ENCODE data around the gene SGMS1. TPM values are rescaled to one million over a fixed set of nuclear protein-coding genes. Genes with fewer than 3 reads are reported as not detected.

Gene SGMS1
- total and polyA plus RNA-seq, 2 experiments from 2014 or later, result 15.0 to 34.7 TPM

DNA sequence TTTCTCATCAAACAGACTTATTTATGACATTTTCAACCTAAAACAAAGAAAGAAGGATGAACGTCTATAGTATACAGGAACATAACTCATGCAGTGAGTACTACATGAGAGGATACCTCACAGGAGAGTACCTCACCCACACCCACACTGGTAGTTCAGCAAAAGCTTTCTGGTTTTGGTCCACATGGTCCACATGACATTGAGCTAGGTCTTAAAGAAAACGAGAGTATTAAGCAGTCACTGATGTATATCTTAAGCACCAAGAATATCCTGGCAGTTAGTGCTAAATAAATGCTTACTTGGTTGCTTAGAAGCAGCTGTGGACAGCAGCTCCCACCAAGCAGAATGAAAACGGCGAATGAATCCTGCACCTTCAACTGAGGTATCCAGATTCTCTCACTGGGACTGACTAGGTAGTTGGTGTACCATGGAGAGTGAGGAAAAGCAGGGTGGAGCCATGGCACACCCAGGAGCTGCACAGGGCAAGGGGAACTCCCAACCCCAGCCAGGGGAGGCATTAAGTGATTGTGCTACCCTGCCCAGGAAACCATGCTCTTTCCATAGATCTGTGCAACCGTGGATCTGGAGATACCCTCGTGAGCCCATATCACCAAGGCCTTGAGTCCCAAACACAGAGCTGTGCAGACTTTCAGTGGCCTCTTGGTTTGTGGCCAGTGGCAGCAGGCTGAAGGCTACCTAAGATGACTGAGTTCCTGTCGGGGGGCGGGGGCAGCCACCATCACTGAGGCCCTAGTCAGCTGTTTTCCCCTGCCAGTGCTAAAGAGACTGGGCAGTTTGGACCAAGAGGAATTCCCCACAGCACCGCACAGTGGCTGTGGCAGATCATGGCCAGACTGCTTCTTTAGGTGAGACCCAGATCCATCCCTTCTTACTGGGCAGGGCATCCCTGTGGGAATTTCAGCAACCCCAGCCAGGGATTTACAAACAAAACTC, 143.4 kb downstream of the SGMS1 start:
- Histone ChIP-seq H3K9me2 (ENCODE audit: insufficient read depth) (no peaks in the 10 kb centered on the region), H3K4me1 (ENCODE audit: insufficient read depth) (no peaks in the 10 kb centered on the region; the same call in 1 of the 2 replicates), H4K20me1 (replicated peaks; ENCODE audit: insufficient read depth) (no peaks in the 10 kb centered on the region; the same call in 1 of the 2 replicates), H3K4me2 (no peak overlapping the region), H3F3A (replicated peaks; ENCODE audit: low read depth) (no peaks in the 10 kb centered on the region), H3K27me3 (ENCODE audit: insufficient read depth) (no peaks in the 10 kb centered on the region), H3K79me2 (replicated peaks; ENCODE audit: insufficient read depth) (peaks cover 44% of the 10 kb centered on the region), H3K27ac (ENCODE audit: low read depth) (no peak overlapping the region), H3K4me3 (no peak overlapping the region), H3K36me3 (ENCODE audit: insufficient read depth) (no peaks in the 10 kb centered on the region), H2AFZ (no peak overlapping the region)
- H3K9me3 Mint-ChIP-seq, result peaks cover 36% of the 10 kb centered on the region
- no peak overlapping the region for H3K4me3 Mint-ChIP-seq
- ATAC-seq (peak; percentile 26; the same call in 2 of the 3 replicates), DNase-seq (ENCODE audit: low spot score) (no peak)
- peaks cover 47% of the 10 kb centered on the region for H3K36me3 Mint-ChIP-seq (ENCODE audit: low read depth)
- no peak overlapping the region for H3K27ac Mint-ChIP-seq
- H3K27me3 Mint-ChIP-seq (ENCODE audit: insufficient read depth, low read depth, poor library complexity), result peaks cover 8% of the 10 kb centered on the region
- H3K4me1 Mint-ChIP-seq, result peaks cover 8% of the 10 kb centered on the region; the same call in 2 of the 3 replicates
- TF ChIP-seq STAT1 (IDR thresholded peaks at IDR 0.05; ENCODE audit: unreplicated experiment) (no peak), CREB1 (CRISPR knock-in tag; IDR thresholded peaks at IDR 0.05; ENCODE audit: low read depth) (no peak), ZNF331 (CRISPR knock-in tag; IDR thresholded peaks at IDR 0.05; ENCODE audit: low read depth) (no peak)
- TF ChIP-seq, protein P1, sequence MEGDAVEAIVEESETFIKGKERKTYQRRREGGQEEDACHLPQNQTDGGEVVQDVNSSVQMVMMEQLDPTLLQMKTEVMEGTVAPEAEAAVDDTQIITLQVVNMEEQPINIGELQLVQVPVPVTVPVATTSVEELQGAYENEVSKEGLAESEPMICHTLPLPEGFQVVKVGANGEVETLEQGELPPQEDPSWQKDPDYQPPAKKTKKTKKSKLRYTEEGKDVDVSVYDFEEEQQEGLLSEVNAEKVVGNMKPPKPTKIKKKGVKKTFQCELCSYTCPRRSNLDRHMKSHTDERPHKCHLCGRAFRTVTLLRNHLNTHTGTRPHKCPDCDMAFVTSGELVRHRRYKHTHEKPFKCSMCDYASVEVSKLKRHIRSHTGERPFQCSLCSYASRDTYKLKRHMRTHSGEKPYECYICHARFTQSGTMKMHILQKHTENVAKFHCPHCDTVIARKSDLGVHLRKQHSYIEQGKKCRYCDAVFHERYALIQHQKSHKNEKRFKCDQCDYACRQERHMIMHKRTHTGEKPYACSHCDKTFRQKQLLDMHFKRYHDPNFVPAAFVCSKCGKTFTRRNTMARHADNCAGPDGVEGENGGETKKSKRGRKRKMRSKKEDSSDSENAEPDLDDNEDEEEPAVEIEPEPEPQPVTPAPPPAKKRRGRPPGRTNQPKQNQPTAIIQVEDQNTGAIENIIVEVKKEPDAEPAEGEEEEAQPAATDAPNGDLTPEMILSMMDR (conservative IDR thresholded peaks at IDR 0.05; ENCODE audit: low read depth in 2 of 2), result 0 out of 4 replicates have a peak, but pooled peaks of 1 of the 2 experiments have one; percentile 7

DNA sequence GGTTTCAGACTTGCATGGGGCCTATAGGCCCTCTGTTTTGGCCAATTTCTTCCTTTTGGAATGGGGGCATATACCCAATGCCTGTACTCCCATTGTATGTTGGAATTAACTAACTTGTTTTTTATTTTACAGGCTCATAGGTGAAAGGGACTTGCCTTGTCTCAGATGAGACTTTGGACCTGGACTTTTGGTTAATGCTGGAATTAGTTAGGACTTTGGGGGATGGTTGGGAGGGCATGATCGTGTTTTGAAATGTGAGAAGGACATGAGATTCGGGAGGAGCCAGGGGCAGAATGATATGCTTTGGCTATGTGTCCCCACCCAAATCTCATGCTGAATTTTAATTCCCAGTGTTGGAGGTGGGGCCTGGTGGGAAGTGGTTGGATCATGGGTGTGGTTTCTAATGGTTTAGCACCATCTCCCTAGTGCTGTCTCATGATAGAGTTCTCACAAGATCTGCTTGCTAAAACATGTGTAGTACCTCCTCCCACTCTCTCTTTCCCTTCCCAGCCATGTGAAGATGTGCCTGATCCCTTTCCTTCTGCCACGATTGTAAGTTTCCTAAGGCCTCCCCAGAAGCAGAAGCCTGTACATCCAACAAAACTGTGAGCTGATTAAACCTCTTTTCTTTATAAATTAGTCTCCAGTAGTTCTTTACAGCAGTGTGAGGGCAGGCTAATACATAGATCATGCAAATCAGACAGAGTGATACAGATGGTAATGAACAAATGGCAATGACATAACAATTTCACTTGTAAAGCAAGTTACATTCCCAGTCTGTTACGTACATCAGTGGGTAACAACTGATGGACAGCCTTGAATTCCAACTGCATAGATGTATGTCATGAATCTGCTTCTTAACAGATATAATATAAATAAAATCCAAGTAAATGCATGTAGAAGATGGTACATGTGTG, 146.2 kb downstream of the SGMS1 start:
- Histone ChIP-seq H4K20me1 (replicated peaks; ENCODE audit: insufficient read depth) (no peaks in the 10 kb centered on the region; the same call in 1 of the 2 replicates), H3K9me2 (ENCODE audit: insufficient read depth) (no peaks in the 10 kb centered on the region; the same call in 1 of the 2 replicates), H3K27me3 (ENCODE audit: insufficient read depth) (no peaks in the 10 kb centered on the region), H3K4me1 (ENCODE audit: insufficient read depth) (peaks cover 3% of the 10 kb centered on the region; the same call in 1 of the 2 replicates), H3F3A (replicated peaks; ENCODE audit: low read depth) (no peaks in the 10 kb centered on the region), H3K4me2 (no peak overlapping the region), H3K4me3 (no peak overlapping the region), H3K36me3 (ENCODE audit: insufficient read depth) (no peaks in the 10 kb centered on the region), H3K79me2 (replicated peaks; ENCODE audit: insufficient read depth) (peaks cover 20% of the 10 kb centered on the region), H2AFZ (no peak overlapping the region), H3K27ac (ENCODE audit: low read depth) (no peak overlapping the region)
- Mint-ChIP-seq H3K4me1 (peaks cover 13% of the 10 kb centered on the region), H3K36me3 (ENCODE audit: low read depth) (peaks cover 29% of the 10 kb centered on the region), H3K4me3 (no peak overlapping the region), H3K27ac (no peak overlapping the region), H3K9me3 (peaks cover 18% of the 10 kb centered on the region), H3K27me3 (ENCODE audit: insufficient read depth, low read depth, poor library complexity) (peaks cover 4% of the 10 kb centered on the region)
- ATAC-seq (no peak), DNase-seq (ENCODE audit: low spot score) (no peak)
- TF ChIP-seq ZNF331 (CRISPR knock-in tag; IDR thresholded peaks at IDR 0.05; ENCODE audit: low read depth) (no peak), ZNF114 (CRISPR knock-in tag; IDR thresholded peaks at IDR 0.05) (no peak), JUNB (IDR thresholded peaks at IDR 0.05; ENCODE audit: unreplicated experiment) (no peak), EZH2phosphoT487 (IDR thresholded peaks at IDR 0.05; ENCODE audit: unreplicated experiment) (no peak), CREB1 (CRISPR knock-in tag; IDR thresholded peaks at IDR 0.05; ENCODE audit: low read depth) (no peak), STAT1 (IDR thresholded peaks at IDR 0.05; ENCODE audit: unreplicated experiment) (no peak), EZH2 (IDR thresholded peaks at IDR 0.05; ENCODE audit: low read depth, unreplicated experiment) (no peak), POLR2AphosphoS5 (IDR thresholded peaks at IDR 0.05; ENCODE audit: low read depth) (no peak)
- TF ChIP-seq, protein P2, sequence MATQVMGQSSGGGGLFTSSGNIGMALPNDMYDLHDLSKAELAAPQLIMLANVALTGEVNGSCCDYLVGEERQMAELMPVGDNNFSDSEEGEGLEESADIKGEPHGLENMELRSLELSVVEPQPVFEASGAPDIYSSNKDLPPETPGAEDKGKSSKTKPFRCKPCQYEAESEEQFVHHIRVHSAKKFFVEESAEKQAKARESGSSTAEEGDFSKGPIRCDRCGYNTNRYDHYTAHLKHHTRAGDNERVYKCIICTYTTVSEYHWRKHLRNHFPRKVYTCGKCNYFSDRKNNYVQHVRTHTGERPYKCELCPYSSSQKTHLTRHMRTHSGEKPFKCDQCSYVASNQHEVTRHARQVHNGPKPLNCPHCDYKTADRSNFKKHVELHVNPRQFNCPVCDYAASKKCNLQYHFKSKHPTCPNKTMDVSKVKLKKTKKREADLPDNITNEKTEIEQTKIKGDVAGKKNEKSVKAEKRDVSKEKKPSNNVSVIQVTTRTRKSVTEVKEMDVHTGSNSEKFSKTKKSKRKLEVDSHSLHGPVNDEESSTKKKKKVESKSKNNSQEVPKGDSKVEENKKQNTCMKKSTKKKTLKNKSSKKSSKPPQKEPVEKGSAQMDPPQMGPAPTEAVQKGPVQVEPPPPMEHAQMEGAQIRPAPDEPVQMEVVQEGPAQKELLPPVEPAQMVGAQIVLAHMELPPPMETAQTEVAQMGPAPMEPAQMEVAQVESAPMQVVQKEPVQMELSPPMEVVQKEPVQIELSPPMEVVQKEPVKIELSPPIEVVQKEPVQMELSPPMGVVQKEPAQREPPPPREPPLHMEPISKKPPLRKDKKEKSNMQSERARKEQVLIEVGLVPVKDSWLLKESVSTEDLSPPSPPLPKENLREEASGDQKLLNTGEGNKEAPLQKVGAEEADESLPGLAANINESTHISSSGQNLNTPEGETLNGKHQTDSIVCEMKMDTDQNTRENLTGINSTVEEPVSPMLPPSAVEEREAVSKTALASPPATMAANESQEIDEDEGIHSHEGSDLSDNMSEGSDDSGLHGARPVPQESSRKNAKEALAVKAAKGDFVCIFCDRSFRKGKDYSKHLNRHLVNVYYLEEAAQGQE (IDR thresholded peaks at IDR 0.05; ENCODE audit: unreplicated experiment), result no peak
- TF ChIP-seq, protein P3, sequence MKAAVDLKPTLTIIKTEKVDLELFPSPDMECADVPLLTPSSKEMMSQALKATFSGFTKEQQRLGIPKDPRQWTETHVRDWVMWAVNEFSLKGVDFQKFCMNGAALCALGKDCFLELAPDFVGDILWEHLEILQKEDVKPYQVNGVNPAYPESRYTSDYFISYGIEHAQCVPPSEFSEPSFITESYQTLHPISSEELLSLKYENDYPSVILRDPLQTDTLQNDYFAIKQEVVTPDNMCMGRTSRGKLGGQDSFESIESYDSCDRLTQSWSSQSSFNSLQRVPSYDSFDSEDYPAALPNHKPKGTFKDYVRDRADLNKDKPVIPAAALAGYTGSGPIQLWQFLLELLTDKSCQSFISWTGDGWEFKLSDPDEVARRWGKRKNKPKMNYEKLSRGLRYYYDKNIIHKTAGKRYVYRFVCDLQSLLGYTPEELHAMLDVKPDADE (IDR thresholded peaks at IDR 0.05), result no peak
